ENCODE results near the gene RRP36. TPM values are rescaled to one million over a fixed set of nuclear protein-coding genes. Genes with fewer than 3 reads are reported as not detected.

The RRP36 gene, protein sequence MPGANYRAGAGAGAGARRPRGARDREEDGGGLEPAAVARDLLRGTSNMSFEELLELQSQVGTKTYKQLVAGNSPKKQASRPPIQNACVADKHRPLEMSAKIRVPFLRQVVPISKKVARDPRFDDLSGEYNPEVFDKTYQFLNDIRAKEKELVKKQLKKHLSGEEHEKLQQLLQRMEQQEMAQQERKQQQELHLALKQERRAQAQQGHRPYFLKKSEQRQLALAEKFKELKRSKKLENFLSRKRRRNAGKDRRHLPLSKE
- total RNA-seq (100 to 1,000 TPM in 1 of 9 donors, 10 to 100 TPM in 8; 37.9 to 109 (median 53.7) TPM), polyA plus RNA-seq (10 to 100 TPM; 29.6 to 98.2 (median 32.1) TPM)
- long read RNA-seq, donor 1, transcript RRP36-203 (1 exons, 1,005 nt): minor isoform, 5 of 40 reads
- long read RNA-seq, donor 1, transcript RRP36-201 (7 exons, 1,159 nt): major isoform, 24 of 40 reads
- long read RNA-seq, donor 1, partial matches to known transcripts: 11 of 40 reads
- long read RNA-seq, donor 1, other reads (novel, unspliced or antisense): 0 of 40 reads
- long read RNA-seq, donor 2, transcript RRP36-201 (7 exons, 1,159 nt): major isoform, 17 of 37 reads
- long read RNA-seq, donor 2, transcript RRP36-203 (1 exons, 1,005 nt): minor isoform, 9 of 37 reads
- long read RNA-seq, donor 2, partial matches to known transcripts: 11 of 37 reads
- long read RNA-seq, donor 2, other reads (novel, unspliced or antisense): 0 of 37 reads
- long read RNA-seq, donor 3, transcript RRP36-203 (1 exons, 1,005 nt): minor isoform, 8 of 32 reads
- long read RNA-seq, donor 3, transcript RRP36-201 (7 exons, 1,159 nt): major isoform, 24 of 32 reads
- long read RNA-seq, donor 3, partial matches to known transcripts: 0 of 32 reads
- long read RNA-seq, donor 3, other reads (novel, unspliced or antisense): 0 of 32 reads
- long read RNA-seq, donor 4, partial matches to known transcripts: 1 of 1 reads
- long read RNA-seq, donor 4, other reads (novel, unspliced or antisense): 0 of 1 reads
- long read RNA-seq, donor 5, transcript RRP36-201 (7 exons, 1,159 nt): major isoform, 39 of 48 reads
- long read RNA-seq, donor 5, partial matches to known transcripts: 1 of 48 reads
- long read RNA-seq, donor 5, other reads (novel, unspliced or antisense): 8 of 48 reads
- long read RNA-seq, donor 6, partial matches to known transcripts: 0 of 2 reads
- long read RNA-seq, donor 6, other reads (novel, unspliced or antisense): 0 of 2 reads
- long read RNA-seq, donor 7, transcript RRP36-201 (7 exons, 1,159 nt): major isoform, 10 of 26 reads
- long read RNA-seq, donor 7, transcript RRP36-203 (1 exons, 1,005 nt): minor isoform, 6 of 26 reads
- long read RNA-seq, donor 7, partial matches to known transcripts: 10 of 26 reads
- long read RNA-seq, donor 7, other reads (novel, unspliced or antisense): 0 of 26 reads
- long read RNA-seq, donor 8, transcript RRP36-201 (7 exons, 1,159 nt): major isoform, 19 of 41 reads
- long read RNA-seq, donor 8, transcript RRP36-203 (1 exons, 1,005 nt): minor isoform, 11 of 41 reads
- long read RNA-seq, donor 8, partial matches to known transcripts: 6 of 41 reads
- long read RNA-seq, donor 8, other reads (novel, unspliced or antisense): 5 of 41 reads
- long read RNA-seq, donor 9, transcript RRP36-201 (7 exons, 1,159 nt): minor isoform, 12 of 30 reads
- long read RNA-seq, donor 9, transcript RRP36-203 (1 exons, 1,005 nt): major isoform, 18 of 30 reads
- long read RNA-seq, donor 9, partial matches to known transcripts: 0 of 30 reads
- long read RNA-seq, donor 9, other reads (novel, unspliced or antisense): 0 of 30 reads
- long read RNA-seq, donor 10, transcript RRP36-201 (7 exons, 1,159 nt): major isoform, 16 of 25 reads
- long read RNA-seq, donor 10, partial matches to known transcripts: 5 of 25 reads
- long read RNA-seq, donor 10, other reads (novel, unspliced or antisense): 0 of 25 reads

DNA sequence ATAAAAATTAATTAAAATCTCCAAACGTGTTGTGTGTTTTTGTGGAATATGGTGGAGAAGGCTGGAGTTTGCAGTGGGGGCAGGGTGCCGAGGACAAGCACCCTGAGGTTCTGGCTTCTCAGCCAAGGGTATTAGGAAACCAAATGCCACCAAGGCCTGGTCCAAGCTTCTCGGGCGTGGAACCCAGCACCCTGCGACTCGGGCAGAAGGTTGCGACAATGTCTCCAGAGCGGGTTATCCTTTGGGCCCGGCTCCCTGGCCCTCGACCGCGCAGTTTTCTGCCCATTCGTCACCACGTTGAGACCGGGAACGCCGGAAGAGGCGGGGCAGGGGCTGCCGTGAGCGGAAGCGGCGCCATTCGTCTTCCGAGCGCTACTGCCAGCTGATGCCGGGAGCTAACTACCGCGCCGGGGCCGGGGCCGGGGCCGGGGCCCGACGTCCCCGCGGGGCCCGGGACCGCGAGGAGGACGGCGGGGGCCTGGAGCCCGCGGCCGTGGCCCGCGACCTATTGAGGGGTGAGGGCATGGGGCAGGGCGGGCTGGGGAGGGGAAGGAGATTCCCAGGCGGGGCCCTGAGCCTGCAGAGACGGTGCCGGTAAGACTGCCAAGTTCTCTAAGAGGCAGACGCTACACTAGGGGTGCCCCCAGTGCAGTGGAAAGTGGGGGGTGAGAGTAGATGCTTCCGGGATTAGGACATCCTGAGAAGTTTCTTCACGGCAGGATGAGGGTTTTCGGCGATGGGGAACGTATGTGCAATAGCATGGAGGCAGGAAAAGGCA, at the start of gene RRP36:
RRP36 (plus strand) TSS at position 354 of the 778 bp plus-strand sequence; CDS start at position 386, 32 bp downstream.
- peaks cover 19 to 38% of the 10 kb centered on the region in 2 donors for H3K4me1 ChIP-seq (replicated peaks in 1 of 2)
- H3K9me3 ChIP-seq (replicated peaks in 1 of 3): no peaks in the 10 kb centered on the region
- H3K27me3 ChIP-seq: no peaks in the 10 kb centered on the region
- peaks cover 0 to 51% of the 10 kb centered on the region in 2 donors for H3K36me3 ChIP-seq (replicated peaks in 1 of 2)
- H3K4me3 ChIP-seq: peak within 1 kb of the TSS; percentile 76 to 99 (median 91)
- DNase-seq: peak; percentile 78 to 86 (median 82)
- intact Hi-C loops (cut with DNase I): no loop called here
- TF ChIP-seq, protein P1, sequence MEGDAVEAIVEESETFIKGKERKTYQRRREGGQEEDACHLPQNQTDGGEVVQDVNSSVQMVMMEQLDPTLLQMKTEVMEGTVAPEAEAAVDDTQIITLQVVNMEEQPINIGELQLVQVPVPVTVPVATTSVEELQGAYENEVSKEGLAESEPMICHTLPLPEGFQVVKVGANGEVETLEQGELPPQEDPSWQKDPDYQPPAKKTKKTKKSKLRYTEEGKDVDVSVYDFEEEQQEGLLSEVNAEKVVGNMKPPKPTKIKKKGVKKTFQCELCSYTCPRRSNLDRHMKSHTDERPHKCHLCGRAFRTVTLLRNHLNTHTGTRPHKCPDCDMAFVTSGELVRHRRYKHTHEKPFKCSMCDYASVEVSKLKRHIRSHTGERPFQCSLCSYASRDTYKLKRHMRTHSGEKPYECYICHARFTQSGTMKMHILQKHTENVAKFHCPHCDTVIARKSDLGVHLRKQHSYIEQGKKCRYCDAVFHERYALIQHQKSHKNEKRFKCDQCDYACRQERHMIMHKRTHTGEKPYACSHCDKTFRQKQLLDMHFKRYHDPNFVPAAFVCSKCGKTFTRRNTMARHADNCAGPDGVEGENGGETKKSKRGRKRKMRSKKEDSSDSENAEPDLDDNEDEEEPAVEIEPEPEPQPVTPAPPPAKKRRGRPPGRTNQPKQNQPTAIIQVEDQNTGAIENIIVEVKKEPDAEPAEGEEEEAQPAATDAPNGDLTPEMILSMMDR (IDR thresholded peaks at IDR 0.05): no peak
- peak in 1 of 2 donors; percentile 57 for TF ChIP-seq POLR2A (IDR thresholded peaks at IDR 0.05)
- H3K27ac ChIP-seq: peak within 1 kb of the TSS; percentile 77 to 97 (median 84)
- 1% methylated on average over 19 to 56 of the region's 56 CpGs for WGBS, 4 donors

DNA sequence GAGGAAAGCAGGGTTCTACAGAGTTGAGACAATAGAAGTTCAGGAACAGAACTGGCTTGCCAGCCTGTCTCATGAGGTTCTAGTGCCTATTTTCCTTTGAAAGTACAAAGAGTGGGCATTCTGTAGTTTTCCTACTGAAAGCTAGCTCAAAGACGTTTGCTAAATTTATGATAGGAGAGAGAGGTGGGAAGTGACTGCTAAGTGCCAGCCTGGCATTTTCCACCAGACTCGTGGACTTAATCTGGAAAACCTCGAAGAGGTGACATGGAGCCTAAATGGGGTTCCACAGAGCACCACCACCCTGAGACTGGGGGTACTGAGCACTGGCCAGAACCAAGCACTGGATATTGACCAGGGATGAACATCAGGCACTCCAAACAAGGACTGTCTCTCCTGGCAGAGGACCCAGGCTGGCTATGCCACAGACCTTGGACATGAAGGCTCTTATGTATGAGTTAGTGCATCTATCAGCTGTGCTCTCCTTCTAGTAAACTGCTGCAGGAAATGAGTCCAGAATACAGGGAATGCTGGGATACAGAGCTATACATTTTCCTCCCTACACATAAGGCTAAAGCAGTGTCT, 49.6 kb upstream of the RRP36 start:
- peak; percentile 31 to 72 (median 61) for DNase-seq
- WGBS, 4 donors: 50 to 58% (median 52%) methylated on average over 3 of the region's 3 CpGs
- H3K36me3 ChIP-seq (replicated peaks in 1 of 2): peaks cover 0 to 29% of the 10 kb centered on the region in 2 donors
- no peak overlapping the region for H3K4me3 ChIP-seq
- no peaks in the 10 kb centered on the region for H3K9me3 ChIP-seq (replicated peaks in 1 of 3)
- intact Hi-C loops (cut with DNase I): no loop called here
- H3K27ac ChIP-seq: peak overlapping the region in 2 of 5 donors; percentile 1 to 25
- no peaks in the 10 kb centered on the region for H3K27me3 ChIP-seq
- peaks cover 3 to 13% of the 10 kb centered on the region in 2 donors for H3K4me1 ChIP-seq (replicated peaks in 1 of 2)
- TF ChIP-seq POLR2A (IDR thresholded peaks at IDR 0.05): no peak
- TF ChIP-seq, protein P1 (IDR thresholded peaks at IDR 0.05): no peak

DNA sequence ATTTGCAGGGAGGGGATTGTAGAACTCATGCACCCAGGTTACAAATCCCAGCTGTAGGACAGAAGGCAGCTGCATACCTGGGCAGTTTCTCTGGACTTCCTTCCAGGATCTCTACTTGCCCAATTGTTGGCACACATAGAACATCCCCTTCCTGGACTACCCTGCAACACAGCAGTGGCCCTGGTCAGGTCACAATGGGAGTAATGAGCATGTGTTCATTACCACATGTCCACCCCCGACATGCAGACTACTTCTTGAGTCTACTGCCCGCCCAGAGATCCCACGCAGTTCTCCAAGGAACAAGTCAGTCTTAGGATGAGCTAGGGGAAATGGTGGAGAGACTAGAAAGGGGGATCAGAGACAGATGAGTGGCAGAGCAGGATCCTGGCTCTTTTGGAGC, 47.5 kb upstream of the RRP36 start:
- peaks cover 0 to 14% of the 10 kb centered on the region in 2 donors for H3K36me3 ChIP-seq (replicated peaks in 1 of 2)
- no peak overlapping the region for H3K27ac ChIP-seq
- TF ChIP-seq POLR2A (IDR thresholded peaks at IDR 0.05): no peak
- TF ChIP-seq, protein P1 (IDR thresholded peaks at IDR 0.05): no peak
- intact Hi-C loops (cut with DNase I): no loop called here
- H3K9me3 ChIP-seq (replicated peaks in 1 of 3): no peaks in the 10 kb centered on the region
- H3K4me1 ChIP-seq (replicated peaks in 1 of 2): peaks cover 8 to 27% of the 10 kb centered on the region in 2 donors
- 89 to 100% (median 93%) methylated on average over 3 of the region's 3 CpGs for WGBS, 4 donors
- no peak overlapping the region for H3K4me3 ChIP-seq
- H3K27me3 ChIP-seq: no peaks in the 10 kb centered on the region
- no peak for DNase-seq
